HG03442 (cell line): Measurements from ENCODE around the gene SDCCAG8.
A peak's percentile ranks its signal among the peaks of the same experiment; 100 is the strongest.

ENCODE experiments used
- ATAC-seq: cut with Tn5 transposase; IDR thresholded peaks from one replicate; pipeline ENCODE4 v1.9.1; 2021; ENCODE audit warnings: mild to moderate bottlenecking, moderate library complexity; ENCODE audit not compliant: unreplicated experiment

The SDCCAG8 gene

GRCh38 chr1:243415663-243416408 lies 160.0 kb downstream of the SDCCAG8 start:
- ATAC-seq: no peak

GRCh38 chr1:243416495-243416894 lies 160.7 kb downstream of the SDCCAG8 start:
- peak; percentile 76 for ATAC-seq

GRCh38 chr1:243420016-243420945 lies 164.4 kb downstream of the SDCCAG8 start:
- ATAC-seq: no peak

GRCh38 chr1:243420946-243421685 lies 165.3 kb downstream of the SDCCAG8 start:
- ATAC-seq: no peak

- peak; percentile 85 for ATAC-seq
Observed at GRCh38 chr1:243421784-243422183, 165.9 kb downstream of the SDCCAG8 start.

- no peak for ATAC-seq
Observed at GRCh38 chr1:243422362-243422761, 166.5 kb downstream of the SDCCAG8 start.

- ATAC-seq: no peak
Observed at GRCh38 chr1:243428084-243428483, 172.2 kb downstream of the SDCCAG8 start.

- ATAC-seq: no peak
Observed at GRCh38 chr1:243428617-243429342, 172.9 kb downstream of the SDCCAG8 start.

- no peak for ATAC-seq
Observed at GRCh38 chr1:243431591-243431990, 175.8 kb downstream of the SDCCAG8 start.

- no peak for ATAC-seq
Observed at GRCh38 chr1:243432136-243432535, 176.3 kb downstream of the SDCCAG8 start.

- ATAC-seq: no peak
Observed at GRCh38 chr1:243433737-243434370, 178.0 kb downstream of the SDCCAG8 start.

GRCh38 chr1:243434594-243434993 lies 178.8 kb downstream of the SDCCAG8 start:
- no peak for ATAC-seq

- no peak for ATAC-seq
Observed at GRCh38 chr1:243435836-243436235, 180.0 kb downstream of the SDCCAG8 start.

- ATAC-seq: no peak
Observed at GRCh38 chr1:243438146-243438545, 182.3 kb downstream of the SDCCAG8 start.

- no peak for ATAC-seq
Observed at GRCh38 chr1:243438815-243439214, 183.0 kb downstream of the SDCCAG8 start.

GRCh38 chr1:243440406-243440805 lies 184.6 kb downstream of the SDCCAG8 start:
- no peak for ATAC-seq

GRCh38 chr1:243441601-243442000 lies 185.8 kb downstream of the SDCCAG8 start:
- ATAC-seq: no peak

- ATAC-seq: no peak
Observed at GRCh38 chr1:243443557-243443956, 187.7 kb downstream of the SDCCAG8 start.

- no peak for ATAC-seq
Observed at GRCh38 chr1:243447347-243447746, 191.5 kb downstream of the SDCCAG8 start.

GRCh38 chr1:243447844-243448243 lies 192.0 kb downstream of the SDCCAG8 start:
- ATAC-seq: no peak
